HG02852 (cell line): ENCODE results near the gene CPXM1.

Experiments used
- ATAC-seq: cut with Tn5 transposase; IDR thresholded peaks from one replicate; pipeline ENCODE4 v1.9.1; 2021; ENCODE audit warnings: mild to moderate bottlenecking, moderate library complexity; ENCODE audit not compliant: unreplicated experiment

CPXM1 gene

GRCh38 chr20:2804041-2804828, 3.8 kb upstream of the CPXM1 start:
- ATAC-seq, result no peak

DNA sequence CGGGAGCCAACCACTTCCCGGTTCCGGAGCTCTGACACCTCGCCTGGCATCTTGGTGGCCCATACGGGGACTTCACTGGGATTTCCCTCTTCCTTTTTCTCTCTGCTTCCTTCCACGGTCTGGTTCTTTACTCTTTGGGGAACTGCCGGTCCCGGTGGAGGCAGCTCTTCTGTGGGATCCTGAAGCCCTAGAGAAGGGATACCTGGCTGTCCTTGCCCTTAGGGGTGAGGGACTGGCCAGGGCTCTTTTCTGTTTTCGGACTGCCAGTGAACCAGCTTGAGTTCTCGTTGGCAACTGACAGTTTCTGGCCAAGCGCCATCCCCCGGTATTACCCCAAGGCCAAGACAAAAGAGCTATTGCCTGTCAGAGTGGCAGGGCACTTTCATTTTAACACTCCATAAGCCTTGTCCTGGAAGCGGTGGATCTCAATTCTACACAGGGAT, 880 bp upstream of the CPXM1 start:
- ATAC-seq, result no peak

DNA sequence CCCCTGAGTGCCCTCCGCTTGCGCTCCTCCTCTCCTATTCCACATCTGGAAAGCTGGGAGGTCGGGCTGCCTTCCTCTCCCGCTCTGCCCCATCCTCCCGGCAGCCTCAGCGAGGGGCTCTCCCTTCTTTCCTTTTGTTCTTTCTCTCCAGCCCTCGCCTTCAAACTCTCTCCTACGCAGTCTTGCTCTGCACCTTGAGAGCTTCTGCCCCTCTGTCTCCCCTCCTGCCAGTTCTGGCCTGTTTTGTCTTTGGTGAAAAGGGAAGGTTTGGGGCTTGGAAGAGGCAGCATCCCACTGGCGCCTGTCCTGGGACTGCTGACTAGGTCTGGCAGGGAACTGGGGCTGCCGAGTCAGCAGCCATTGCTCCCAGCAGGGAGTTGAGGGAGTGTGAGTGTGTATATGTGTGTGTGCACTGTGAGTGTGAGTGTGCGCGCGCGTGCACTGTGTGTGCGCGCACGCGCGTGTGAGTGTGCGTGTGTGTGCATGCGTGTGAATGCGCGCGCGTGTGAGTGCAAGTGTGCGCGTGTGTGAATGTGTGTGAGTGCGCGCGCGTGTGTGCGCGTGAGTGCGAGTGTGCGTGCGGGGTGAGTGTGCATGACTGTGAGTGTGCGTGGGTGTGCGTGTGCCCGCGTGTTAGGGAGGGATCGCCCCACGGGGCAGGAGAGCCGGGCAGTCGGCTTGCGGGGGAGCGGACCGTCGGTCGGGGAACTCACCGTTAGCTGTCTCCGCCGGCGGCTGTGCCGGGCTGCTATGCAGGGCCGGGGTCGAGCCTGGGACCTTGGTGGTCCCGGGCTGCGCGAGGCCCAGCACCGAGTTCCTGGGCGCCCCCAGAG, 523 bp downstream of the CPXM1 start:
- ATAC-seq, result no peak

- ATAC-seq, result no peak
Observed at GRCh38 chr20:2799271-2799670, 1.2 kb downstream of the CPXM1 start.

GRCh38 chr20:2798814-2799213, 1.6 kb downstream of the CPXM1 start:
- no peak for ATAC-seq

DNA sequence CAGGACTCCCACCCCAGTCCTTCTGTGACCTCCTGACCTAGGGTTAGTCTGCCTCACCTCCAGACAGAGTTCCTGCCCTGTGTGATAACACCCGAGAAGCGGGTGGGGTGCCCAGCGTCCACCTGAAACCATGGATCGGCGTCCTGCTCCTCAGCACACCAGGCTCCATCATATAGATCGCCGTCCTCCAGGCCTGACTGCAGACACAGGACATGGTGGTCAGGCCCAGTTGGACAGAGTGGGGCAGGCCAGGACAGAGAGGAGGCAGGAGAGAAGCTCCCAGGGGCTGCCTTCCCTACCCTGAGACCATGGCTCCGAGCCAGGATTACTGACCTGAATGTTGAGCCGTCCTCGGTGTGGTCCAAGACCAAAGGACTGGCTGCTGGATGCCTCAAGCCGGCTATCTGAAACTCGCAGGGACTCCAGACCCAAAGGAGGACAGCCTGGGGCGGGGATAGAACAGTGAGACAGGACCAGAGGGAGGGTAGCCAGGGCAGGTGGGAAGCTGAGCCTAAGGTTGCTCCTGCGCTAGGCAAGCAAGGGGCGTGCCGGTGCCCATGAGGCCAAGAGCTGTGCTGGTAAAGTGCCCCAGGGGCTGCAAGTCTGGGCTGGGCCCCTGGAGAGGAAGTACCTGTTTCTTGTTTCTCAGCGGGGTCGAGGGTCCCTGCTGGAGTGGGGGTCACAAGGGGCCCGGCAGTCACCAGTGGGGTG, 2.2 kb downstream of the CPXM1 start:
- no peak for ATAC-seq

GRCh38 chr20:2797136-2797983, 3.1 kb downstream of the CPXM1 start:
- ATAC-seq, result no peak

- ATAC-seq, result no peak
Observed at GRCh38 chr20:2796011-2796660, 4.3 kb downstream of the CPXM1 start.

DNA sequence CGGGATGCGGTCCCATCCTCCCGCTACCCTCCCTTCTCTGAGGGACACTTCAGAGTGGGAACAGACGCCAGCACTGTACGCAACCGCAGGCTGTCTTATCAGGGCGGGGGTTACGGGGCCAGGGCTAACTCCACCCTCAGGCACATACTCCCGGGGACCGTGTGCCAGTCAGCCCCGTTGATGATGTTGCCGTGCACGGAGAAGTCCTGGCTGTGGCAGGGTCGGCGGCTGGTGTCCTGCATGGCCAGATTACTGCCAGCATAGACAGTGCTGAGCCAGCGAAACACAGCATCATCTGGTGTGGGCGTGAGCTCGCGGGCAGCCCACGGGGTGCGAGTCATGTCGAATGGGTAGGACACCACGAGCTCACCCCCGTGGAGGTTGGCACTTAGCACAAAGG, 5.0 kb downstream of the CPXM1 start:
- no peak for ATAC-seq

DNA sequence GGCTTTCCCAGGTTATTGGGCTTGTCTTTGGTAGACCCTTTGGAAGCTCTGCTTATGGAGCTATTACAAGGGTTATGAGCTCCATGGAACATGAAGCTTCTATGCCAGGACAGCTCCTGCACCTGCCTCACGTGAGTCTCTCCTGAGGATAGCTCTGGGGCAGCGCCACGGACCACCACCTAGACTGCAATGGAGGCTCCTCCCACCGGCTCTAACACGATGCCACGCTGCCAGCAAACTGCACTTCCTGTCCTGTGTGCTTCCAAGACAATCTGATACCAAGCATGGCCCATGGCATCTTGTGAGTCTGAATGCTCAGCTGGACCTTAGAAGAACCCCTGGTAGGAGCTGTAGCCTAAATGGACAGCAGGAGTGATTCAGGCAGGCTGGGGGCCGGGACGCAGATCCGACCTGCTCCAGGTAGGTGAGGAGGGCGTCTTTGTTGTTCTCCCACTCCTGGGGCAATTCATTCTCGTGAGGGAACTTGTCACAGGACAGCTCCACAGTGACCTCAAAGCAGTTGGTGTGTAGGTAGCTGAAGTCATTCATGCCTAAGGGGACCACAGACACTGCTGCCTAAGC, 5.5 kb downstream of the CPXM1 start:
- ATAC-seq, result no peak

- ATAC-seq, result no peak
Observed at GRCh38 chr20:2794202-2794748, 6.2 kb downstream of the CPXM1 start.

DNA sequence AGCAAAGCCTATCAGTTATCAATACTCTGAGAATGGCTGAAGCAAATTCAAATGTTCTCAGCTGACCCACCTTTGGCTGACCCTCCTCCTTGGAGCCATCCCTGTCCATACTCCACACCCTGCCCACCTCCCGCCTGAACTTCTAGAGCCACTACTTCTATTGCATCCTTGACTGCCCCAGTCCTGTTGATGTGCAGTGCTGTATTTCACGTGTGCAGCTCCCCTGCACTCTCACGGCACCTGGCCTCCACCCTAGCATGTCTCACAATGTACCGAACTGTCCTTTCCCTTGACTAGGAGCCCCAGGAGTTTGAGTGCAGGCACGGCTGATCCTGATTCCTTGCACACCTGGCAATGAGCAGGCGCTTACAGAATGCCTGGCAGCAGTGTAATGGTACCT, 7.0 kb downstream of the CPXM1 start:
- ATAC-seq, result no peak

GRCh38 chr20:2783908-2784566, 16.4 kb downstream of the CPXM1 start:
- ATAC-seq, result no peak

- no peak for ATAC-seq
Observed at GRCh38 chr20:2780948-2781347, 19.5 kb downstream of the CPXM1 start.

- no peak for ATAC-seq
Observed at GRCh38 chr20:2778602-2779321, 21.7 kb downstream of the CPXM1 start.

GRCh38 chr20:2775139-2775538, 25.3 kb downstream of the CPXM1 start:
- no peak for ATAC-seq

- no peak for ATAC-seq
Observed at GRCh38 chr20:2773812-2774211, 26.6 kb downstream of the CPXM1 start.

DNA sequence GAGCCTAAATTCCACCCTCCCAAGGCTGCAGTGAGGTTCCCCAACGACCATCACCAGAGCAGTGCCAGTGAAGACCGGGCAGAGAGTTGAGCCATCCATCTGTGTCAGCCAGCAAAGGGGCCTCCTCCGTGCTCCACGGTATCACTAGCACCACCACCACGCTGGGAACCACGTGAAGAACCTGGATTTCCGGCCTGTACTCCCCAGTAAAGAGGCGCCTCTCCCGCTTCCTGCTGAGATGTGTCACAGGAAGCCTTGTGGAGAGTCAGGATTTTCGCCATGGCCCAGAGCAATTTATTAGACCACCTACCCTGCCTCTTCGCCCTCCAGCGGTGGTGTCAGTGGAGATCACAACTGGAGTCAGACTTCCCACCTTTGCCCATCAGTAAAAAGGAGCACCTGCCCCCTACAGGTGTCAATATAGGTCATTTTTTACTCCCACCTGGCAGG, 28.8 kb downstream of the CPXM1 start:
- no peak for ATAC-seq
